Frontal cortex (tissue), 4 donors: ENCODE data around the gene OTUD1. TPM values are rescaled to one million over a fixed set of nuclear protein-coding genes. Genes with fewer than 3 reads are reported as not detected.
A peak's percentile ranks its signal among the peaks of the same experiment; 100 is the strongest.

ENCODE experiments used
- DNase-seq, 2 donors: peaks; one replicate each; pipeline ENCODE4 v3.0.0; 2012; ENCODE audit warnings: low spot score in 2 of 2
- FAIRE-seq: peaks from 2 replicates; lab custom pipeline; 2012; peaks lifted over from hg19 to GRCh38; lab: Jason Lieb, UNC
- total RNA-seq: library from RNA; depleted of rRNA; stranded (reverse); fragments of >200 nt; gene quantifications from one replicate; pipeline ENCODE4 v1.2.3, GENCODE V29; 2014
- donor health status: control.
- donor health status: control.
- donor health status: control.

The OTUD1 gene
- total RNA-seq, 1 donor from 2014 or later, result 16.7 TPM

DNA sequence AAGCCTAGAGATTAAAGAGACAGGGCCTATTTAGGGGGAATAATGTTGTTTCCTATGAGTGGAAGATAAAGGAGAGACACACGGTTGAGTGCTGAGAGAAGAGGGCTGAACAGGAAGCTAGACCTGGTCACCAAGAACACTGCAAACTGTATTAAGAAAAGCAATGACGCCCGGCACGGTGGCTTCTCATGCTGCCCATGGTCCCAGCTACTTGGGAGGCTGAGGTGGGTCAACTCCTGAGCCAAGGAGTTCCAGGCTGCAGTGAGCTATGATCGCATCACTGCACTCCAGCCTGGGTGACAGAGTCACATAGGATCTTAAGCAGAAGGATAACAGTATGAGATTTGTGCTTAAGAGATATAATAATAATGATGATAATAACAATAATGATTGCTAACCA lies 19.7 kb upstream of the OTUD1 start:
- no peak for FAIRE-seq
- no peak for DNase-seq

DNA sequence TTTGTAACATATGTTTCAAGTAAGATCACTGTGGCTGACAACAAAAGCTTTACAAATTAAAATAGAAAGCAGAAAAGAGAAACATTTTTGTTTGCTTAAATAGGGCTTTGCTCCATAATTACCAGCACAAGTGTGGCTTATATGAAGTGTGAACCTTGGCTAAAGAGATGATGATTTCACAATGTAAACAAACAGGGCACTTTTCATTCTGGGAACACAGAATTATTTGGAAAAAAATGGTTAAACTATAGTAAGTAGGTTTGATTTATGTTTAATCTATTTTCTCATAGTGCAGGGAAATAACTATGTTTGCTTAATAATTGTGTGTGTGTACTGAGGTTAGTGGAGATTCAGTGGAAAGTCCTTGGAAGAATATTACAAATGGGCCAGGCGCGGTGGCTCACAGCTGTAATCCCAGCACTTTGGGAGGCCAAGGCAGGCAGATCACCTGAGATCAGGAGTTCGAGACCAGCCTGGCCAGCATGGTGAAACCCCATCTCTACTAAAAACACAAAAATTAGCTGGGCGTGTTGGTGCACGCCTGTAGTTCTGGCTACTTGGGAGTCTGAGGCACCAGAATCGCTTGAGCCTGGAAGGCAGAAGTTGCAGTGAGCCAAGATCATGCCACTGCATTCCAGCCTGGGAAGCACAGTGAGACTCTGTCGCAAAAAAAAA lies 19.1 kb upstream of the OTUD1 start:
- FAIRE-seq (no peak), DNase-seq (no peak)

DNA sequence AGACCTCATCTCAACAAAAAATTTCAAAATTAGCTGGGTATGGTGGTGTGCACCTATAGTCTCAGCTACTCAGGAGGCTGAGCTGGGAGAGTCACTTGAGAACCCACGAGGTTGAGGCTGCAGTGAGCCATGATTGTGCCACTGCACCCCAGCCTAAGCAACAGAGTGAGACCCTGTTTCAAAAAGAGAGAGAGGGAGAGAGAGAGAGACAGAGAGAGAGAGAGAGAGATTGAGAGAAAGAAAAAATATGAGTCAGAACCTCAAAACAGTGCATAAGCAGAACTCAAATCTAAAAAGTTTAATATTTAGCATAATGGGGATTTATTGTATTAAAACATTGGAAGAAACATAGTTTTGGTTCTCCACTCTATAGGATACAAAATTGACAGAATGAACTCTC lies 17.5 kb upstream of the OTUD1 start:
- DNase-seq (no peak), FAIRE-seq (no peak)

DNA sequence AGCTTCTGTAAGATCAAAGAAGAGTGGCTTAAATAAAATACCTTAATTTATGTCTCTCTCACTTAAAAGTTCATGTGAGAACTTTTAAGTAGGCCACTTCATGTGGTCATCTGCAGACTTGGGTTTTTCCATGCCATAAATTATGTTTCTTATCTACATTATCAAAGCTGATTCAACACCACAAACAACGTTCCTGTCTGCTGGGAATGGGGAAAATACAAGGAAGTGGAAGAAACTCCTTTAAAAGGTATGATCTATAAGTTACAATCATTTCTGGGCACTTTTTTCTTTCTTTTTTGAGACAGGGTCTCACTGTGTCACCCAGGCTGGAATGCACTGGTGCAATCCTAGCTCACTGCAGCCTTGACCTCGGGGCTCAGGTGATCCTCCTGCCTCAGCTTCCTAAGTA lies 16.9 kb upstream of the OTUD1 start:
- no peak for FAIRE-seq

DNA sequence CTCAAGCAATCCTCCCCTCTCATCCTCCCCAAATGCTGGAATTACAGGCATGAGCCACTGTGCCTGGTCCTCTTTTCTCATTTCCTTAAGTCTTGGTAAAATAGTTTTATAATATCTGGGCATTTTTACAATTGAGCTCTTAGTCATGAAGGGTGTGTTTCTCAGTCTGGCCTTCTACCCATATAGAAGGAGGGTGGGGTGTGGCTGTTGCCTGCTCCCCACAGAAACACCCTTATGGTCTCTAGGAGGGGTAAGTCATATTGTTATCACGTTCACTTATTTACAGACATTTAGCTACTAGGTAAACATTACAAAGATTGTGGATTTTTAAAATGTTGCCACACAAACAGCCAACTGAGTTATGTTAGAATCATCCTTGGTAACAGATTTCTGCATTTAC lies 6.7 kb upstream of the OTUD1 start:
- no peak for FAIRE-seq
- DNase-seq, result no peak

More for the DNA sequence above, 16.9 kb upstream of the OTUD1 start:
- no peak for DNase-seq

DNA sequence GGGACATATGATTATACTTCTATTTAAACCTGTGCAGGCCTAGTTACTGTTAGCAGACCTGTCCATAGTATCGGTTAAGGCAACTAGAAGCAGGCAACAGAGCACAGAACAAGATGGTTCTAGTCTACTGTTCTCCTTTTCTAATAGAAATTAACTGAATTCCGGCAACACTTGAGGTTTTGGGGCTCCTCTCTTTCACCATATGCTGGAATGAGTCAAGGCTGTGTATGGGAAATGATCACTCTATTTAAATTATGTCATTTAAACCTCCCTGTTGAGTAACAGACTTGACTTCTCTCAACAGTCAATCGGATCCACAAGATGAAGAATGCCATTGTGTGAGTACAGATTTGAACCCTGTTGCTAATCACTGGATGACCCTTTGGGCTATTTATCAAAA lies 6.2 kb upstream of the OTUD1 start:
- FAIRE-seq (no peak), DNase-seq (no peak)

DNA sequence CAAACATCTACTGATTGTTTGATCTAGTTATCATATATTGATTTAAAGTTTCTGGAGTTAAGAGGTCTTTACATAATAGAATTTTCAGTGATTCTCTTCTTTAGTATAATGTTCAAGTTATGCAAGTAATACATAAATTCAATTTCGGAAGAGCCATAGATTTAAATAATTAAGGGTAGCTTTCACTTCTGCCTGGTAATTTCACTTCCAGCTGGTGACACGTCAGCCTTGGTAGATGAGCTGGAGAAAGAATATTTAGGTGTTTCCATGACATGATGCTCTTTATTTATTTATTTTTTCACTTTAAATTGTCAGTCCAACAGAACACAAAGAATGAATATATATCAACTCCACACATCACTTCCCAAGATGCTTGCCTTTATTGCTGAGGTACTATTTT lies 5.2 kb upstream of the OTUD1 start:
- FAIRE-seq (no peak), DNase-seq (no peak)

DNA sequence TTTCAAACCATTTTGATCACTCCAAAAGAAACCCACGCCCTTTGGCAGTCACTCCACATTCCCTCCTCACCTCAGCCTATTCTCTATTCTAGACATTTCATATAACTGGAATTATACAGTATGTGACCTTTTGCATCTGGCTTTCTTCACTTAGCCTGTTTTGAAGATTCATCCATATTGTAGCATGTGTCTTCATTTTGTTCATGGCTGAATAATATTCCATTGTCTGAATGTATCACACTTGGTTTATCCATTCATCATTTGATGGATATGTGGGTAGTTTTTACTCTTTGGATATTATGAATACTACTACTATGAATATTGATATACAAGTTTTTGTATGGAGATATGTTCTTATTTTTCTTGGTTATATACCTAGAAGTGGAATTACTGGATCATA lies 3.5 kb upstream of the OTUD1 start:
- no peak for FAIRE-seq
- DNase-seq, result no peak

DNA sequence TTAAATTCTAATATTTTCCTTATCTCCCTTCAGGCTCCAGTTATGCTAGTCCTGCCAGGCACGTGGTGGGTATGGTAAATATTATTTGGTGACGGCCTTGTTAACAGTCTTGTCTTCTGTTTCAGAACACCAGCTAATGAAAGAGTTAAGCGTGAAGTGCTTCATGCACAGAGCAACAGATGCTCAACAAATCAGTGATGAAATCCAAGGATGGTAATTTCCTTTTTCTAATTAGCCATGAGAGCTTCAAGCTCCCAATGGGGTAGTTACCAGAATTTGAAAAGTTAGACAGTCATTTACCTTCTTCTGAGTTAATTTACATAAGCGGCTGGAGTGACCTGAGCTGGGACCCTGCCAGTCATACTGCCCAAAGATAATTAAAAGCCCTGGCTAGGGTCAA lies 1.9 kb upstream of the OTUD1 start:
- FAIRE-seq (no peak), DNase-seq (no peak)

DNA sequence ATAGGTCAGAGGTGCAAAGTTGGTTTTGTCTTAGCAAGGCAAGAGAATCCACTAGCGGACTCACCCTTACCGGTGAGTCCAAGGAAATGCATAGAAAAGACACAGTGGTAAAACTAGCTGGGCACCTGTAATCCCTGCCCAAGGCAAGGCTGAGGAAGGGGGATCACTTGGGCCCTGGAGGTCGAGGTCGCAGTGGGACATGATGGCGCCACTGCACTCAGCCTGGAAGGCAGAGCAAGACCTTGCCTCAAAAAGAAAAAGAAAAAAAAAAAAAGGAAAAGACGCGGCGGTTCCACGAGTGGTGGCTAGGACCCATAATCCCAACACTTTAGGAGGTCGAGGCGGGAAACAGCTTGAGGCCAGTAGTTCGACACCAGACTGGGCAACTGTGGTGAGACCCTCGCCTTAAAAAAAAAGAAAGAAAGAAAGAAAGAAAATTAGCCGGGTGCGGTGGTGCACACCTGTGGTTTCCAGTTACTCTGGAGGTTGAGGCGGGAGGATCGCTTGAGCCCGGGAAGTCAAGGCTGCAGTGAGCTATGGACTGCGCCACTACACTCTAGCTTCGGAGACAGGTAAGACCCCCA lies 820 bp upstream of the OTUD1 start:
- FAIRE-seq (no peak), DNase-seq (no peak)

DNA sequence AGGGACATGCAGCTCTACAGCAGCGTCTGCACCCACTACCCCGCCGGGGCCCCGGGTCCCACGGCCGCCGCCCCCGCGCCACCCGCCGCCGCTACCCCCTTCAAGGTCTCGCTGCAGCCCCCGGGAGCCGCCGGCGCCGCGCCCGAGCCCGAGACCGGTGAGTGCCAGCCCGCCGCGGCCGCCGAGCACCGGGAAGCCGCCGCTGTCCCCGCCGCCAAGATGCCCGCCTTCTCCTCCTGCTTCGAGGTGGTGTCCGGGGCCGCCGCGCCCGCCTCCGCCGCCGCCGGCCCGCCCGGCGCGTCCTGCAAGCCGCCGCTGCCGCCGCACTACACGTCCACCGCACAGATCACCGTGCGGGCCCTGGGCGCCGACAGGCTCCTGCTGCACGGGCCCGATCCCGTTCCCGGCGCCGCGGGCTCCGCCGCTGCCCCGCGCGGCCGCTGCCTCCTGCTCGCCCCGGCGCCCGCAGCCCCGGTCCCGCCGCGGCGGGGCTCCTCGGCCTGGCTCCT lies 631 bp downstream of the OTUD1 start:
- DNase-seq (peak in 1 of 2 donors; percentile 47), FAIRE-seq (no peak)

DNA sequence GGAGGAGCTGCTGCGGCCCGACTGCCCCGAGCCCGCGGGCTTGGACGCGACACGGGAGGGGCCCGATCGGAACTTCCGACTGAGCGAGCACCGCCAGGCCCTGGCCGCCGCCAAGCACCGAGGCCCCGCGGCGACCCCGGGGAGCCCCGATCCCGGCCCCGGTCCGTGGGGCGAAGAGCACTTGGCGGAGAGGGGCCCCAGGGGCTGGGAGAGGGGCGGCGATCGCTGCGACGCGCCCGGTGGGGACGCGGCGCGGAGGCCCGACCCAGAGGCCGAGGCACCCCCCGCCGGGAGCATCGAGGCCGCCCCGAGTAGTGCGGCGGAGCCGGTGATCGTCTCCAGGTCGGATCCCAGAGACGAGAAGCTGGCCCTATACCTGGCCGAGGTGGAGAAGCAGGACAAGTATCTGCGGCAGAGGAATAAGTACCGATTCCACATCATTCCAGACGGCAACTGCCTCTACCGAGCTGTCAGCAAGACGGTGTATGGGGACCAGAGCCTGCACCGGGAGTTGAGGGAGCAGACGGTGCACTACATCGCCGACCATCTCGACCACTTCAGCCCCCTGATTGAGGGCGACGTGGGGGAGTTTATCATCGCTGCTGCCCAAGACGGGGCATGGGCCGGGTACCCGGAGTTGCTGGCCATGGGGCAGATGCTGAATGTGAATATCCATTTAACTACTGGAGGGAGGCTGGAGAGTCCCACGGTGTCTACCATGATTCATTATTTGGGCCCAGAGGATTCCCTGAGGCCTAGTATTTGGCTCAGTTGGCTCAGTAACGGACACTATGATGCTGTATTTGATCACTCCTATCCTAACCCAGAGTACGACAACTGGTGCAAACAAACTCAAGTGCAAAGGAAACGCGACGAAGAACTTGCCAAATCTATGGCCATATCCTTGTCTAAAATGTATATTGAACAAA lies 1.4 kb downstream of the OTUD1 start:
- FAIRE-seq (no peak), DNase-seq (peak in 1 of 2 donors; percentile 13)

DNA sequence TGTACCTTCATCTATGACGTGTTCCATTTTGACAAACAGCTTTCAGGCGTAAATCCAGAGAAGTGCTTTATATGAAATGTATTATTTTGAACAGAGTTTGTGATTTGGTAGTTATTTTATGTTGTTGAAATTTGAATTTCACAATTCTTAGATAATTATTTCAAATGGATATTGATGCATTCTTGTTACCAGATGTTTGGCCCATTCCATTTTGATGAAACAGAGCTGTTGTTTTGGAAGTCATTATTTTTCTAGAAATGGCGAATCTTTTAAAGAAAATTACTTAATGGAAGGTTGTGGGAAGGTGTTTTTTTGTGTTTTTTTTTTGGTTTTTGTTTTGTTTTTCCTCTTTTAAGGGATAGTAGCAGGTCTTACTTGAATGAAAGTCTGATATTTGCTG lies 2.4 kb downstream of the OTUD1 start:
- DNase-seq (no peak), FAIRE-seq (peak; percentile 8)

DNA sequence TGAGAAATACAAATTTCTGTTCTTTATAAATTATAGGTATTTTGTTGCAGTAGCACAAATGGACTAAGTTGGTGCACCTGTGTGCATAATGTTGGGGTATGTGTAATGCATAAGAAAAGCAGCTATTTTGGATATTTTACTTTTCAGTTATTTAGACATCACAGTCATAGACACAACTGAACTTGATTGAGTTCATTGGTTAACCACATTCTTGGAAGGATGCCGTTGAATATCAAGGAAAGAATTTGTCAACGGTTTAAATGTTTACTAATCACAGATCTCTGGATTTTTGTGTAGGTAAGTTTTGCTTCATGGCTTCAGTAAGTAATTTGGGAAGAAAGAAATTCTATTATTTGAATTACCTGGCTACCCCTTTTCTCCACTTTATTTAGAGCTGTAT lies 4.1 kb downstream of the OTUD1 start:
- no peak for DNase-seq
- no peak for FAIRE-seq

DNA sequence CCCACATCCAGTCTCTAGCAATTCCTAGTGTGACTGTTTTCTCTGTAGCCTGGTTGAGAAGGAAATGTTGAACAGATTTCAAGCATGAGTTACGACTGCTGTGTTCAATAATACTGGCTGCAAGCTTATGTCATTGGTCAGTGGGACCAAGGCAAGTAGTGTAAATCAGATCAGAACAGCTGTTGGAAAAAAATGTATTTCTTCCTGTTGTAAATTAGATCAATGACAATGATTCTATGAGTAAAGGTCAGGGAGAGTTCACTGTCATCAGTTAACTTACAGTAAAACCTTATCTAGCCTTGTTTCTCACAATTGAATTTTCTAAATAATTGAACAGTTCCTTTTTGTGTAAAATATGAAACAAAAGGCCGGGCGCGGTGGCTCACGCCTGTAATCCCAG lies 6.7 kb downstream of the OTUD1 start:
- DNase-seq (no peak), FAIRE-seq (no peak)

DNA sequence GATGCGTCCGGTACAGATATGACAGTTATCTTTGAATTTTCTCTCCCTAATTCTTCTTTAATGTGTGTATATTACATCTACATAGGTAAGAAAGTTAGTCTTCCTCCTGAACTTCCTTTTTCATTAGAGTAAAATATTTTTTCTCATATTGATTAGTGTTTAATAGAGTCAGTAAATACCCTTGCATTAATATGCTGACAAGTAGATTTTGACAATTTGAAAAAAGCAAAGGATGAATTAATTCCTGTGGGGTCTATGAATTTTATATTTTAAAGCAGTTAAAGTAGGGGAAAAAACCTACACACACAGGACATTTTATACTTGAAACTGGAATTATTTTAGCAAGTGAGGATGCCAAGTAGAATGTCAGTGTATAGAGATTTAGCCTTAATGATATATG lies 9.4 kb downstream of the OTUD1 start:
- FAIRE-seq, result no peak
- no peak for DNase-seq

DNA sequence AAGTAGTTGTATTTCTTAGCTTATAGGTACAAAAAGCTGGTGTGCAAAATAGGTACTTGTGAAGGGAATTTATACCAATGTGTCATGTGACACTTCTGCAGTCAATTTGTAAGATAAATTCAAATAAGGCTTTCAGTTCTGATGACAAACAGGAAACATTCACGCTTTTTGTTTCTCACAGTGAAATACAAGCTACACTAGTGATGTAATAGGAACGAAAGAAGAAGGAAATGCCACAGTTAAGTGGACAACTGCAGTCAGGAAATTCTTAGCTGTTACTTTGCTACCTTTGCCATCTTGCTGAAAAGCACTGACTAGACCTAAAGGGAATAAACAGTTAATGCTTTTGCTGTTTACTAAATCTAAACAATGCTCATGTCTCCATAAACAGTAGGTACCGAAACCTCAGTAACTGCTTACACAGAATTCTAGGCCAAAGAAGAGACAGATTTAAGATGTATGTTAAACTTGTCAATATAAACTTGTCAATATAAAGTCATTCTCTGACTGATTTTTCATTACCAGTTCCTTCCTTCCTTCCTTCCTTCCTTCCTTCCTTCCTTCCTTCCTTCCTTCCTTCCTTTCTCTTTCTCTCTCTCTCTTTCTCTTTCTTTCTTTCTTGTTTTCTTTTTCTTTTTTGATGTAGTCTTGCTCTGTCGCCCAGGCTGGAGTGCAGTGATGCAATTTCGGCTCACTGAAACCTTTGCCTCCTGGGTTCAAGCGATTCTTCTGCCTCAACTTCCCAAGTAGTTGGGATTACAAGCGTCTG lies 10.1 kb downstream of the OTUD1 start:
- no peak for DNase-seq
- FAIRE-seq, result no peak

DNA sequence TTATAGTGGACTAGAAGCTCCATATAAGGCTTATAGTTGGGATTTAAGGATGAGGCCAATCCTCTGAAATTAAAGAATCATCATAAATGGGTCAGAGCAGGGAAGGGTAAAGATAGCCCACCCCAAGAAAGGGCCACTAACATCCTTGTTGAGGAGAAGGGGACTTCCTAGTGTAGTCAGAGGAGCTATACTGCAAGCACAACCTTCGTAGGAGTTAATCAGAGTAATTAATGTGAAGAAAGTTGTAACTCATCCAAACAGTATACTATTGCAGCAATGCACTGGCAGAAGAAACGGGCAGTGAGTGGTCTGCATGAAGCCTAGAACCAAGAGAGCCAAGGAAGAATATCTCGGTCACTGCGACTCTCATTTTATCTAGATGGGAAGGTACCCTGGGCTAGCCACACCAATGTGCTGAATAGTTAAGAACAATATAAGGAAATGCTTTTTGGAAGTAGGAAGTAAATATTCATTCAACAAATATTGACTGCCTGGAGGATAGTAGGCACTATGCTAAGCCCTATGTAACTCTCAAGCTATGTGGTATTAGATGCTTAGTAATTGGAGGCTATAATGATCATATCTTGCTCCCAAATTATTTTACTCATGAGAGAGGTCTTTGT lies 13.3 kb downstream of the OTUD1 start:
- FAIRE-seq, result no peak
- DNase-seq, result no peak

DNA sequence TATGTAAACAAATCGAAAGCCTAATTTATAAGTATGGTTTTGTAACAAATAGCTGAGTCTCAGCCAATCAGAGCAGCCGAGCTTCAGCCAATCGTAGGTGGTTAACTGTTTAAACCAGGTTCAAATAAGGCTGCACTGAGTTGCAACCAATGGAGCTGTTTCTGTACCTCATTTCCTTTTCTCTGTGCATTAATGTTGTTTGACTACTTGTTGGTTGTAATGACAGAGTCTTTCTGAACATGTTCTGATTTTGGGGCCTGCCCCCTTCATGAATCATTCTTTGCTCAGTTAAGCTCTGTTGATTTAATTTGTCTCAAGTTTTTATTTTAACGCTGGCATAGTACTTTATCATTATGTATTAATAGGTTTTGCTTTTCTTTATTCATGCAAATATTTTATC lies 14.6 kb downstream of the OTUD1 start:
- FAIRE-seq (no peak), DNase-seq (no peak)
